HG02852 (cell line): ENCODE data around the gene RAPGEF3.

Experiments used
- ATAC-seq: cut with Tn5 transposase; IDR thresholded peaks from one replicate; pipeline ENCODE4 v1.9.1; 2021; ENCODE audit warnings: mild to moderate bottlenecking, moderate library complexity; ENCODE audit not compliant: unreplicated experiment

Gene RAPGEF3

GRCh38 chr12:47758834-47759690 lies at the start of gene RAPGEF3:
RAPGEF3 (minus strand) TSS chr12:47758880; CDS start chr12:47758556, 324 bp downstream.
- peak; percentile 55 for ATAC-seq

GRCh38 chr12:47808050-47808449 lies 49.4 kb upstream of the RAPGEF3 start:
- peak; percentile 37 for ATAC-seq

- no peak for ATAC-seq
These were observed 48.7 kb upstream of the RAPGEF3 start for GRCh38 chr12:47807338-47807737.

GRCh38 chr12:47805417-47805816 lies 46.7 kb upstream of the RAPGEF3 start:
- no peak for ATAC-seq

GRCh38 chr12:47804171-47804570 lies 45.5 kb upstream of the RAPGEF3 start:
- ATAC-seq: no peak

GRCh38 chr12:47803191-47803875 lies 44.7 kb upstream of the RAPGEF3 start:
- ATAC-seq: no peak

GRCh38 chr12:47802312-47802711 lies 43.6 kb upstream of the RAPGEF3 start:
- ATAC-seq: no peak

- ATAC-seq: no peak
These were observed 43.2 kb upstream of the RAPGEF3 start for GRCh38 chr12:47801904-47802246.

- no peak for ATAC-seq
These were observed 42.7 kb upstream of the RAPGEF3 start for GRCh38 chr12:47801170-47801903.

GRCh38 chr12:47800582-47800981 lies 41.9 kb upstream of the RAPGEF3 start:
- ATAC-seq: no peak

- ATAC-seq: no peak
These were observed 40.8 kb upstream of the RAPGEF3 start for GRCh38 chr12:47799357-47799955.

GRCh38 chr12:47798382-47798948 lies 39.8 kb upstream of the RAPGEF3 start:
- no peak for ATAC-seq

GRCh38 chr12:47797441-47797840 lies 38.8 kb upstream of the RAPGEF3 start:
- peak; percentile 57 for ATAC-seq

GRCh38 chr12:47795814-47796411 lies 37.2 kb upstream of the RAPGEF3 start:
- no peak for ATAC-seq

- no peak for ATAC-seq
These were observed 36.6 kb upstream of the RAPGEF3 start for GRCh38 chr12:47795121-47795813.

- ATAC-seq: no peak
These were observed 36.0 kb upstream of the RAPGEF3 start for GRCh38 chr12:47794679-47795078.

GRCh38 chr12:47793015-47793681 lies 34.5 kb upstream of the RAPGEF3 start:
- no peak for ATAC-seq

- no peak for ATAC-seq
These were observed 33.2 kb upstream of the RAPGEF3 start for GRCh38 chr12:47791874-47792273.

GRCh38 chr12:47791351-47791746 lies 32.7 kb upstream of the RAPGEF3 start:
- no peak for ATAC-seq
